ENCODE measurements around the gene ARFGEF3. TPM values are rescaled to one million over a fixed set of nuclear protein-coding genes. Genes with fewer than 3 reads are reported as not detected.

ARFGEF3 gene
- total and polyA plus RNA-seq, 10 of the 15 experiments (the other 5 are each of a cell fraction or from before 2014, with no cell fraction given), result under 0.01 to 0.08 (median 0.02) TPM; not detected in 1

- Histone ChIP-seq H3K79me2 (ENCODE audit: control insufficient read depth, insufficient read depth, low read length) (no peaks in the 10 kb centered on the region), H3K27ac (ENCODE audit: control insufficient read depth, insufficient read depth) (no peak overlapping the region), H3K9ac (ENCODE audit: control insufficient read depth, insufficient read depth, low read length) (no peak overlapping the region), H2AFZ (ENCODE audit: control insufficient read depth, low read depth, low read length) (no peak overlapping the region), H3K27me3 (replicated peaks in 1 of 2; ENCODE audit: control insufficient read depth in 2 of 2, insufficient read depth in 2 of 2, low read length in 1 of 2) (no peaks in the 10 kb centered on the region; a peak in 1 of 4 replicates), H3K9me3 (replicated peaks; ENCODE audit: control insufficient read depth, insufficient read depth, low read length) (no peaks in the 10 kb centered on the region), H3K36me3 (ENCODE audit: control insufficient read depth in 2 of 2, insufficient read depth in 2 of 2, low read length in 1 of 2) (no peaks in the 10 kb centered on the region), H4K20me1 (ENCODE audit: control insufficient read depth, insufficient read depth) (no peaks in the 10 kb centered on the region), H3K4me3 (no peak overlapping the region), H3K4me2 (ENCODE audit: control insufficient read depth, insufficient read depth) (no peak overlapping the region), H3K4me1 (ENCODE audit: control insufficient read depth, insufficient read depth, low read length) (no peaks in the 10 kb centered on the region)
- 34% methylated on average over 20 of the region's 20 CpGs for WGBS (ENCODE audit: insufficient coverage, insufficient replicate concordance, low lambda C conversion rate, missing lambda C conversion rate)
- intact Hi-C loops (cut with micrococcal nuclease; ENCODE audit: unreplicated experiment) (no loop called here), in situ Hi-C loops (cut with MboI) (no loop called here)
- POLR2A ChIA-PET, result no interaction called here
- TF ChIP-seq RAD21 (IDR thresholded peaks at IDR 0.05; ENCODE audit: insufficient read depth, low read depth, low read length), result no peak
- no peak for TF ChIP-seq SREBF1 (IDR thresholded peaks at IDR 0.05; ENCODE audit: low read length)
- TF ChIP-seq RAD51 (IDR thresholded peaks at IDR 0.05), result no peak
- TF ChIP-seq HDAC2 (IDR thresholded peaks at IDR 0.05), result no peak
- TF ChIP-seq BHLHE40 (IDR thresholded peaks at IDR 0.05; ENCODE audit: borderline replicate concordance in 1 of 2, low read depth in 2 of 2, low read length in 1 of 2), result no peak
- no peak for TF ChIP-seq E2F4 (IDR thresholded peaks at IDR 0.05; ENCODE audit: low read depth, low read length)
- FAIRE-seq (no peak), ATAC-seq (no peak), DNase-seq (ENCODE audit: low read depth, low spot score) (no peak)
- SMC1A ChIA-PET (ENCODE audit: uncharacterized antibody, unreplicated experiment), result no interaction called here
- CTCF ChIA-PET, result no interaction called here
- BruUV-seq (replicated peaks), result no TSS peak
- RAD21 ChIA-PET (ENCODE audit: unreplicated experiment), result no interaction called here
Measured at GRCh38 chr6:138255443-138255842, 93.7 kb downstream of the ARFGEF3 start.

- FAIRE-seq, result no peak
- no peaks in the 10 kb centered on the region for H3K36me3 ChIP-seq (ENCODE audit: control insufficient read depth in 2 of 2, insufficient read depth in 2 of 2, low read length in 1 of 2)
- H3K4me3 ChIP-seq, result no peak overlapping the region
- in situ Hi-C loops (cut with MboI), result no loop called here
- H3K27ac ChIP-seq (ENCODE audit: control insufficient read depth, insufficient read depth), result no peak overlapping the region
- SMC1A ChIA-PET (ENCODE audit: uncharacterized antibody, unreplicated experiment), result interaction anchor here (0.6 to 1.2 kb wide), 2 partner anchors 46 to 133 kb away, joined by 3 read pairs; no protein-coding TSS in a partner anchor
- no peaks in the 10 kb centered on the region for H4K20me1 ChIP-seq (ENCODE audit: control insufficient read depth, insufficient read depth)
- no peak overlapping the region for H3K4me2 ChIP-seq (ENCODE audit: control insufficient read depth, insufficient read depth)
- peaks cover 0 to under 1% of the 10 kb centered on the region in 2 experiments; a peak in 2 of 4 replicates for H3K27me3 ChIP-seq (replicated peaks in 1 of 2; ENCODE audit: control insufficient read depth in 2 of 2, insufficient read depth in 2 of 2, low read length in 1 of 2)
- no peak overlapping the region for H3K9ac ChIP-seq (ENCODE audit: control insufficient read depth, insufficient read depth, low read length)
- no TSS peak for BruUV-seq (replicated peaks)
- no peak for DNase-seq (ENCODE audit: low read depth, low spot score)
- WGBS (ENCODE audit: insufficient coverage, insufficient replicate concordance, low lambda C conversion rate, missing lambda C conversion rate), result 31% methylated on average over 1 of the region's 1 CpG
- POLR2A ChIA-PET, result no interaction called here
- H3K9me3 ChIP-seq (replicated peaks; ENCODE audit: control insufficient read depth, insufficient read depth, low read length), result no peaks in the 10 kb centered on the region
- CTCF ChIA-PET, result no interaction called here
- H2AFZ ChIP-seq (ENCODE audit: control insufficient read depth, low read depth, low read length), result no peak overlapping the region
- intact Hi-C loops (cut with micrococcal nuclease; ENCODE audit: unreplicated experiment), result no loop called here
- H3K79me2 ChIP-seq (ENCODE audit: control insufficient read depth, insufficient read depth, low read length), result no peaks in the 10 kb centered on the region
- RAD21 ChIA-PET (ENCODE audit: unreplicated experiment), result no interaction called here
- no peak for ATAC-seq
- no peaks in the 10 kb centered on the region for H3K4me1 ChIP-seq (ENCODE audit: control insufficient read depth, insufficient read depth, low read length)
- TF ChIP-seq NFYA (IDR thresholded peaks at IDR 0.05; ENCODE audit: borderline replicate concordance, low read depth, low read length) (no peak), HSF1 (IDR thresholded peaks at IDR 0.05; ENCODE audit: low read depth, low read length) (no peak), ZNF622 (IDR thresholded peaks at IDR 0.05) (no peak), LARP7 (IDR thresholded peaks at IDR 0.05) (no peak), SREBF1 (IDR thresholded peaks at IDR 0.05; ENCODE audit: low read length) (no peak), BHLHE40 (IDR thresholded peaks at IDR 0.05; ENCODE audit: borderline replicate concordance in 1 of 2, low read depth in 2 of 2, low read length in 1 of 2) (no peak), TARDBP (IDR thresholded peaks at IDR 0.05; ENCODE audit: borderline replicate concordance) (no peak), ZNF384 (IDR thresholded peaks at IDR 0.05; ENCODE audit: borderline replicate concordance, low read depth, low read length) (no peak), MEF2A (IDR thresholded peaks at IDR 0.05; ENCODE audit: insufficient read depth, low read depth, low read length) (no peak), E4F1 (IDR thresholded peaks at IDR 0.05; ENCODE audit: borderline replicate concordance, partially characterized antibody) (no peak)
Measured at GRCh38 chr6:138257638-138258040, 95.9 kb downstream of the ARFGEF3 start.

Data from GM12878 (cell line).